C1 segment of cervical spinal cord (tissue), 14 donors: ENCODE measurements around the gene SRPRA.
A peak's percentile ranks its signal among the peaks of the same experiment; 100 is the strongest.
"Not testable (repeated sequence)": the region's sequence is repeated elsewhere in the genome, so short reads cannot be mapped to it uniquely, and the experiment has no call there.

Experiments used
- DNase-seq, 14 donors: peaks; one replicate each; lab custom pipeline; 2025; lab: John Stamatoyannopoulos, UW

SRPRA gene

DNA sequence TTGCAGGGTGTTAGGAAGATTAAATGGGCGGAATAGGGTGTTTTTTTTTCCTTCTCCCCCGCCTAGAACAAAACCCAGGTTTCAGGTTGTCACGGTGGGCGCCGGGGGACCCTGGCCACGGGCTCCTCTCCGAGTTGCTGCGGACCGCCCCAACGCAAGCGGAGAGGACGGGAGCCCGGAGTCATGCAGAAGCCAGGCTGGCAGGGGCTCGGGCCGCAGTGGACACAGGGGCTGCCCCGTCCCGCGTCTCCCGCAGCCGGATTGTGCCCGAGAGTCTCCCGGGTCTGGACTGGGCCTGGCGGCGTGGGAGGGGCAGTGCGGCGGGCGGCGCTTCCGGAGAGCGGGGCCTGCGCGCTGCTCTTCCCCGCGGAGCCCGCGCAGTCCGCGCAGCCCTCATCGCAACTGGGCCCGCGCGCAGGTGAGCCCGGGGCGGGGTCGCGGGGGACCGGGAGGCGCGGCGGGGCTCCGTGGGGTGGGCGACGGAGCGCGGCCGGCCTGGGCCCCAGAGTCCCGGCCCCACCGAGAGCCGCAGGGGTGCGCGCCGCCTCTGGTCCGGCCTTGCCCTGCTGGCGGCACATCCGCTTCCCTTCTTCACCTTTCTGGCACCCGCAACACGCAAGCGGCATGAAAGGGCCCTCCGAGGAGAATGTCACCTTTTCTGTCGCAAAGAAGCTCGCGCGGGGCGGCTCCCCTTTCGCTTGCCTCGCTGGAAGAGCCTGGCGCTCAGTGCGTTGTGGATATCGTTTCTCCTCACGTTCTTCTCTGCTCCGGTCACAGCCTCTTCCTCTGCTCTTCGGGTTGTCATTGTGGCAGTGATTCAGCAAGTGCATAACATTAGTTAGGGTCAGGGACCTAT lies 14.3 kb upstream of the SRPRA start, which contains the start of gene TIRAP:
TIRAP (plus strand) TSS at position 358 of the 856 bp plus-strand sequence. CDS start 7,802 bp downstream, outside the sequence.
- DNase-seq, result peak in 11 of 14 donors; percentile 29 to 81 (median 58)

DNA sequence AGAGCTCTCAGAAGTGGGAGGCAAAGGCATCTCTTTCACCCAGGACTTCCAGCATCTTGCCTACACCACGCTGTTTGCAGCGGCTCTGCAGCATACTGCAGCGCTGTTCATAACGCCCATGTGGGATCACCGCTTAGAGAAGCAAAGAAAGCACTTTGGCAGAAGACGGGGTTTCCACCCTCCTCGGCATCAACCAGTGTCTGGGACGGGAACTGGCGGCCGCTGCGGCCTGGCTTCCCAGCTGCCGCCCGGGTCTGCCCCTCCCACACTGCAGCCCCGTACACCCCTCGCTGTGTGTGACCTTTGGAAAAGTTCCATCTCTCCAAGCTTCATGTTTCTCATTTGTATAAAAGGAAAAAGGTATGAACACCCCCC lies 13.7 kb upstream of the SRPRA start:
- DNase-seq, result peak in 7 of 14 donors; percentile 23 to 54 (median 36)

DNA sequence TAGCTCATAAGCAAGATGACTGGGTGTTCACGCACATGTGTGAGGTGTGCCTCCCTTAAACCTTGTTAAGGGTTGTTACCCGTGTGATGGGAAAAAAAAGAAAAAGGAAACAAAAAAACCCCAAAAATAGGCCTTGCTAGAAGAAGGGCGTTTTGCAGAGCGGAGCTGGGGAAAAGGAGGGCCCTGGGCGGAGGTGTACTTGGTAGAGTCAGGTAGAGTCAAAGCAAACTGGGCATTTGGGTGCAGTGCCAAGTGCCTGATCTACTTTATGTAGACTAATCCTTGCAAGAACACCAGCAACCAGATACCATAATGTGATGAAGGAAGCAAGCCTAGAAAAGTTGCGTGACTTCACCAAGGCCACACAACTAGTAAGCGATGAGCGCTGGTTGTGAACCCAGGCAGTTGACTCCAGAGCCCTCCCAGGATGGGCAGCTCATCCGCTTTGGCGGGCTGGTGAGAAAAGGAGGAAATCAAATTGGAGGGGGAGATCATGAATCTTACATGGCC lies 13.0 kb upstream of the SRPRA start:
- no peak for DNase-seq

DNA sequence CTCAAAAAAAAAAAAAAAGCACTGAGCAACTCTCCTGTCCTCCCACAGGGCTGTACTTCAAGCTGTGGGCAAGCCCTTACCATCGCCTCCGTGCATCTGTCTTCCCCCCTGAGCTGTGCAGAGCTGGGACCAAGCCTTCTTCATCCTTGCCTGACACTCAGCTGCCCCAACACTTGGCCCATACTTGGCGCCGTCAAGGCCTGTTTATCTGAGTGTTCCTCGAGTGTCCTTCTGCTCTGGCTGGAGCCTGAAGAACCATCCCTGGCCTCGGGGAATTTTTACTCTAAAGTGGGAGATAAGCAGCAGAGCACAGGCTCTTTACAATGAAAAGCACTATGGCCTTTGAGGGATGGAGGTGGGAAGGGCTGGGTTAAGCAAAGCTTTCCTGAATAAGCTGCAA lies 12.6 kb upstream of the SRPRA start:
- no peak for DNase-seq

DNA sequence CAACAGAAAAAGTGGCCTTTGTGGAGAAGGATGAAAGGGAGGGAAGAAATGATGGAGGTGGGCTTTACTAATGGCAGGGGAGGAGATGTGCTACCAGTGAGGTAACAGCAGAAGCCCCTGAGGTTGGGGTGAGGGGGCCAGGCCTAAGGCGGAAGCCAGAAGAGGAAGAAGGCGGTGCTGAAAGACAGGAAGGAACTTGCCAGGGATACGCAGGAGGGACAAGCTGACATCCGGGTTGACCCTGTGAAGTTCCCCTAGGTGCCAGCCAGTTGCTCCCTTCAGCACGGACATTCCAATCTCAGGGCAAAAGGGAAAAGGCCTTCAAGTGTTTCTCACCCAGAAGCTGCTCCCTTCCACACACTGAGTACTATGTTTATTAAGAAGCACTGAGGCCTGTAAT lies 11.9 kb upstream of the SRPRA start:
- peak in 1 of 14 donors; percentile 3 for DNase-seq

DNA sequence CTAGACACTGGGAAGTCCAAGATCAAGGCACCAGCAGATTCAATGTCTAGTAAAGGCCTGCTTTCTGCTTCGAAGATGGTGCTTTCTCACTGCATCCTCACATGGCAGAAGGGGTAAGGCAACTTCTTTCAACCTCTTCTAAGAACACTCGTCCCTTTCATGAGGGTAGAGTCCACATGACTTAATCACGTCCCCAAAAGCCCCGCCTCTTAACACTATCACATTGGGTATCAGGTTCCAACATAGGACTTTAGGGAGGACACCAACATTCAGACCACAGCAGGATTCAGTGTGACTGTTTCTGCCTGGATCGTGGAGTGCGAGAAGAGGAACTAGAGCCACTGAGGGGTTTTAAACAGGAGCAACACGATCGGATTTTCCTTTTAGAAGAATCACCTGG lies 10.5 kb upstream of the SRPRA start:
- DNase-seq, result no peak

DNA sequence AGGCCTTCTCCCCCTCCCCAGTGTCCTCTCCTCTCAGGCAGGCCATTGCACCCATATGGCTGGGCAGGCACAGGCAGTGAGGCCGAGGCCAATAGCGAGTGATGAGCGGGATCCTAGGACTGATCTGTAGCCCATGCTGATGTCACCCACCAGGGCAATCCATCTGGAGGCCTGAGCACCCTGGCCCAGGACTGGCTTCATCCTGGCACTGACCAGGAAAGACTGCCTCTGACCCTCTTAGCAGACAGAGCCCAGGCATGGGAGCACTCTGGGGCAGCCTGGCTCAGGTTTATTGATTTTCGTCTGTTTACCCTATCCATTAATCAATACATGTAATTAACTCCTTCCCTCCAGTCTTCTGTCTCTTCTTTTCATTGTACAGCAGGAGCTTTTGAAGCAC lies 9.1 kb upstream of the SRPRA start:
- DNase-seq, result no peak

DNA sequence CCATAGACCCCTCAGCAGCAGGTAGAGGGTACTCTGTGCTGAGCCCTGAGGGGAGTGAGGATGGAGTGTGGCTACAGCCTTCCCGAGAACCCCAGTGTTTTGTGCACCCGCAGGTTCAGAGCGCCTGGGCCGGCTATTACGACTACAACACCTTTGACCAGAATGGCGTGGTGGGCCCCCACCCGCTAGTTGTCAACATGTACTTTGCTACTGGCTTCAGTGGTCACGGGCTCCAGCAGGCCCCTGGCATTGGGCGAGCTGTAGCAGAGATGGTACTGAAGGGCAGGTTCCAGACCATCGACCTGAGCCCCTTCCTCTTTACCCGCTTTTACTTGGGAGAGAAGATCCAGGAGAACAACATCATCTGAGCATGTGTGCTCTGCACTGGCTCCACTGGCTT lies 8.6 kb upstream of the SRPRA start:
- no peak for DNase-seq

DNA sequence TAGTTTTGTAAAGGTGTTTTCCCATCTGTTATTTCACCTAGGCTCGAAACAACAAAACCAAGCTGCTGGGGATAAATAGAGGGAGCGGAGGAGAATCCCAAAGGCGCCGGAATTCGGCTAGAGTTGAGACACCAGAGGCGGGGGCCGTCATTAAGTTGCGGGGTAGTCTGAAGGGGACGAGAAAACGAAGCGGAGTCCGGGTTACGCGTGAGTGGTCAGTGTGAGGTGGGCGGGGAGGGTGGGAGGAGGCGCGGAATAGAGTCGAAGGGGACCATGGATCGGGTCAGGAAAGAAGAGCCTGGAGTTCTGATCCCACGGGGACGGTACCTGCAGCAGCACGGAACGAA lies 361 bp downstream of the SRPRA start:
- no peak for DNase-seq

DNA sequence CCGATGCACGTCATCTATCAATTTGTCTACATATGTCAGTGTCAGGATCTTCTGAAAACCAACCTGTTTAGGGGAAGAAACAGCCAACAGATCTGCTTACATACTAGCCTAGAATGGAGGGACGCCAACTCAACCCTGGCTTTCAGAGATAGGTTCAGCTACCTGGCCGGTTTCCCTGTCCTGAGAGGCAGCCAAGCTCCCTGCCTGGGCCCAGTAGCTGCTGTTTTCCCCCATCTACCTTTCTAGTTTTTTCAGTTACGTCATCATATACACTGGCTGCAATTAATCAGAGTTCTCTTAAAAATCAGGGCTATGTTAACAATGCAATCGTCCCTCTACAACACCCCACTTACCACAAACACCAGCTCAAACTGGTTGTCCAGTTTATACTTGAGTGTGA lies 1.0 kb downstream of the SRPRA start:
- peak in 1 of 14 donors; percentile 38 for DNase-seq

DNA sequence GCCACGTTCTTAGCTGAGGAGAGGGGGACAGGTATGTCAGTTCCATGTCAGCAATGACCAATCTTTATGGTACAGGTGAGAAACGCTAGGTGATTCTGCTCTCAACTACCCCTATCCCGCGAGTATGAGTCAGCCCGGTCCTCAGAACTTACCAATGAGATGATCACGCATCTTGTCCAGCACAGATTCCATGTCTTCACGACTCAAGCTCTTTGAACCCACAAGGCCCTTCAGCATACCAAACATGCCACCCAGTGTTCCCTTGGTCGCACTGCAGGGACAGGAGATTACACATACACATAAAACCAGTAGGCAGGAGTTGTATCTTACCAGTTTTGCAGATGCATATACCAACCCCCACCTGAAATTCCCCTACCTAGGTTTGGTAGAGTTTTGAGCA lies 2.9 kb downstream of the SRPRA start:
- no peak for DNase-seq

DNA sequence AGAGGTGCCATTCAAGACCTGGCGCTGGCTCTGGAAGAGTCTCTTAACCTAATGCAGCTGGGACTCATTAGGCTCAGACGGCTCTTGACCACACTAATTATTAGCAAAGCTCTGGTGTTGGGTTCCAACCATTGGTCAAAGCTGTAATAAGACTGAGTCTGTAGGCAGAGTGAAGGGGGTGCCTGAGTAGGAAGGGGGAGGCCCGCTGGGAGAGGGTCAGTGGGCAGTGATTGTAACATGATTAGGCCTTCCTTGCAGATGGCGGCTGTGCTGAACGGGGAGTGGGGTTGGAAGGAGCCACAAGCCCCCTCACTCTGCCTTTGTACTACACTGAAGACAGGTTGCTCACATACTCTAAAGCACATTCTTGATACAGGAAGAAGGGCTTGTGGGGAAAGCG lies 5.2 kb downstream of the SRPRA start:
- DNase-seq, result no peak

DNA sequence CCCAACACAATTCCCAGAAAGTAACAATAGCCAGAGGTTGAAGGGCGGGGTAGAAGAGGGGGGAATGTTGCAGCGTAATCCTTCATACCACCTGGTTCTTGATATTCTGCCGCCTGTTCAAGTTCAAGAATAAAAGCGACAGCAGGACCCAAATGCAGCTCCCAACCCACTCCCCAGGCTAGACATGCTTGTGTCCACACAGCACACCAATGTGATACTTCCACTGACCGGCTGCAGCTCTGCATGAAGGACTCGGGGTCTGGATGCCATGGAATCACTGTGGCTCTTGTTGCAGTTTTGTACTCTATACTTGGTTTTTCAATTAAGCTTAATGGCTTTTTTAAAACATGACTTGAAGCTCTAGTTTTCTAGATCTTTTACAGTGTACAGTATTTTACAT lies 6.5 kb downstream of the SRPRA start:
- DNase-seq, result no peak

DNA sequence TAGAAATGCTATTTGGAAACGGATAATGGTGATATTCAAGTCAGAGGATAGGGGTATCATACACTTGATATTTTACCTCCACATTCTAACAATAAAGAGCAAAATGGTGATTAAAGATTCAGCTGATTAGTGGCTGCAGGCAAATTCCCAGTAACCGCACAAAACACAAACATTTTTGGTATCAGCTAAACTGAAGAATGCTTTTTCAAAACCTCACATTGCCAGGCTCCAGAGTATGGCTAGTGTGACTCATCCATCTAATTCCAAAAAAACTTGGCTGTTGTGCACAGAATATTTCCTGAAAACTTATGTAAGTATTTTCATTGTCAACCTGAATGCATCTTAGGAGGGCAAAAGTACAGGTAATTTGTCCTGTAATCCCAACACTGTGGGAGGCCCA lies 10.9 kb downstream of the SRPRA start:
- no peak for DNase-seq

DNA sequence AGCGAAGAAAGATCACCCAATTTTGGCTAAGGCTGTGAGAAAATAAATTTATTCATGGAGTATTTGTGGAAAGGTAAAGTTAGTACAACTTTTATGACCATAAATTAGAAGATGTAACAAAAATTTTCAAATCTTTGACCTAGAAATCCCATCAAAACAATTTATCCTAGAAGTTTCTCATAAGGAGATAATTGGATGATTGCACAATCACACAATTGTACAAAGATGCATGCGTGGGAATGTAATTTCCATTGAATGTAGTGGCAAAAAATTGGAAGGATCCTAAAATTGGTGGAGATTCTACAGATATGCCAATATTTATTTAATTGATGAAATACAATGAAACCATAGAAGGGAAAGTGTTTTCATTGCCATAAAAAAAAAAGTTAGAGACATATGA lies 11.6 kb downstream of the SRPRA start:
- DNase-seq, result no peak

DNA sequence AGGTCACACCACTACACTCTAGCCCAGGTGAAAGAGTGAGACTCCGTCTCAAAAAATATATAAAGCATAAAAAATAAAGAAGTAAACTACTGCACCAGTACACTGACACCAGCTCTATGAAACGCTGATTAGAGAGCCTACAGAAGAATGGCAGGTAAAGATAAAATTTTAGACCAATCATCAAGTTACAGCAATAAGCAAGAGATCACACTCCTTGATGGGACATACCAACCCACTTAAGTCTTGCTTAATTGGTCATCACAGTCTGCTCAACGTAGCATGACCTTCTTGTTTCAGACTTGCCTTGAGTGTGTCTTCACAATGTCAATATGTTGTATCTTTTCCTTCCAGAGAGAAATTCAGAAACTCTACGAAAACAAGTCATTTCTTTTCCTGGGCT lies 12.5 kb downstream of the SRPRA start:
- DNase-seq, result no peak

DNA sequence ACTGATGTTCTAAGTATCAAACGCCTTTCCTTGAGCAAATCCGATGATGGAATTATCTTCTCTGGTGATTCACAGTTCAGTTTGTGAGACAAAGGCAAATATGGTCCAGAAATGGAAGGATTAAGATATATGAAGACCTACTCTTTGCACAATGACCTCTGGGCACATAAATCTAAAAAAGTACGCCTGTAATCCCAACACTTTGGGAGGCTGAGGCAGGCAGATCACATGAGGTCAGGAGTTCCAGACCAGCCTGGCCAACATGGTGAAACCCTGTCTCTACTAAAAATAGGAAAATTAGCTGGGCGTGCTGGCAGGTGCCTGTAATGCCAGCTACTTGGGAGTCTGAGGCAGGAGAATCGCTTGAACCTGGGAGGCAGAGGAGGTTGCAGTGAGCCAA lies 13.2 kb downstream of the SRPRA start:
- not testable (repeated sequence) for DNase-seq

DNA sequence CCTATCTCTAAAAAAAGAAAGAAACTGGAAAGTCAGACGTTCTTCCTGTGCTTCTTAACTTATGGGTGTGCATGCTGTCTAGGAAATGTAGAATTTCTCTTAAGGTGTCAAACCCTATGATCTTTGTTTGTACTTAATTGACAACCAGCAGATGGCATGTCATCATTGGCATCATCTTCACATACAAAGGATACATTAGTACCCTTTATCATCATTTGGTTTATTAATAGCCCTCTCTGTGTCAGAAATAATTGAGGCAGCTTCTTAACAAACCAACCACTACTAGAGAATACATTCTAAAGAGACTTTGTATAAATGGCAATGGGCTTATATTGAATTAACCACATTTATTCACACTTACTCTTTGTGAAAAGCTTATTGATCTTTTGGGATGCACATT lies 13.9 kb downstream of the SRPRA start:
- no peak for DNase-seq

DNA sequence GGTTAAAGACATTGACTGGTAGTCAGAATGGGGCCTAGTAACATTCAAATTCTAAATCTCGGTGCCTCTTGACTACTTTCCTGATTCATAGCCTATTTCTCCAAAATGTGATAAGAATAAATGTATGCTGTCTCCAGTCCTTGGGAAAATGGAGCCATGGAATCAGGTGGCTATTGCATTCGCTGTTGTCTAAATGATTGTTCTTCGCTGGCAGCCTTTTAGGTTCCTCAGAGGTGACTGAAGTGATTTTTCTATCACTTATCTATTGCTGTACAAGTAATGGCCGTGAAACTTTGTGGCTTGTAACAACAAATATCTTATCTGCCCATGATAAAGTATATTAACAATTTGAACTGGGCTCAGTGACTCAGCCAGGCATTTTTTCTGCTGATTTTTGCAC lies 15.4 kb downstream of the SRPRA start:
- no peak for DNase-seq

DNA sequence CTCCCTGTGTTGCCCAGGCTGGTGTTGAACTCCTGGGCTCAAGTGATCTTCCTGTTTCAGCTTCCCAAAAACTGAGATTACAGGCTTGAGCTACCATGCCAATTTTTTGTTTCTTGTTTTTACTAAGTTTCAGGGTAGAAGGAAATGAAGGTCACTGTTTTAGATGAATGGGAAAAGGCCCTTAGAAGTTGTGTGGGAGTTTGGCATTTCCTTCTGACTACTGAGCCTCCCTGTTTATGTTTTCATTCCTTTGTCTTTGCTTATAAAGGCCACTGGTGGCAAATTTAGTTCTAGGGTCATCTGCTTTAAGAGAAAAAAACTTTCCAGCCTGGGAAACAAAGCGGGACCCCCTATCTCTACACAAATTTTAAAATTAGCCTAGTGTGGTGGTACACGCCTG lies 22.1 kb downstream of the SRPRA start:
- no peak for DNase-seq

DNA sequence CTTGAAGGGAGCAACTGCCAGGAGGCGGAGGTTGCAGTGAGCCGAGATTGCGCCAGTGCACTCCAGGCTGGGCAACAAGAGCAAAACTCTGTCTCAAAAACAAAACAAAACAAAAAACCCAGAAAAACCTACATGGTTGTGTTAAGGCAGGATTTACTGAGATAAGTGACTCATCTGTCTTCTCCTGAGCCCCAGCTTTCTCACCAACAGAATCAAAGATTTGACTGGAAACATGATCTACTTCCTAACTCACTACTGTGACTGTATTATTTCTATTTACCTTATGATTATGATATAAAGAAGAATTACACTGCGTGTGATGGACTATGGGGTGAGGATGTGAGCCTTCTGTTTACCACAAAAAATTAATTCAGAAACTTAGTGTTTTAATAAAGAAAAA lies 35.3 kb downstream of the SRPRA start:
- no peak for DNase-seq

DNA sequence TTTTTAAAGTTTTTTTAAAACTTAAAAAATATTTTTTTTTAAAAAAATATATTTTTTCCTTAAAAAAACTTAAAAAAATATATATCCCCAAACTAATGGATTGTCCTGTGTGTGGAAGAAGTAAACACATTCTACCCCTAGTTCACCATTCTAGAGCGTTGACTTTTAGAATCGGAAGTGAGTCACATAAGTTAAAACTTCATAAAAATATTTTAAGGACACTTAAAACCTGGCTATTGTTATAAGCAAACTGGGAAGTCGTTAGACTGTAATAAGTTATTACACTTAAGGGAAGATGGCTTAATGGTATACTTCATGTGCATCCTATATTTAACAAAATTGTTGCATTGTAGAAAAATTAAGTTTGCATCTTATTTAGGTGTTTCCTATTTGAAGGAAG lies 36.0 kb downstream of the SRPRA start:
- no peak for DNase-seq

DNA sequence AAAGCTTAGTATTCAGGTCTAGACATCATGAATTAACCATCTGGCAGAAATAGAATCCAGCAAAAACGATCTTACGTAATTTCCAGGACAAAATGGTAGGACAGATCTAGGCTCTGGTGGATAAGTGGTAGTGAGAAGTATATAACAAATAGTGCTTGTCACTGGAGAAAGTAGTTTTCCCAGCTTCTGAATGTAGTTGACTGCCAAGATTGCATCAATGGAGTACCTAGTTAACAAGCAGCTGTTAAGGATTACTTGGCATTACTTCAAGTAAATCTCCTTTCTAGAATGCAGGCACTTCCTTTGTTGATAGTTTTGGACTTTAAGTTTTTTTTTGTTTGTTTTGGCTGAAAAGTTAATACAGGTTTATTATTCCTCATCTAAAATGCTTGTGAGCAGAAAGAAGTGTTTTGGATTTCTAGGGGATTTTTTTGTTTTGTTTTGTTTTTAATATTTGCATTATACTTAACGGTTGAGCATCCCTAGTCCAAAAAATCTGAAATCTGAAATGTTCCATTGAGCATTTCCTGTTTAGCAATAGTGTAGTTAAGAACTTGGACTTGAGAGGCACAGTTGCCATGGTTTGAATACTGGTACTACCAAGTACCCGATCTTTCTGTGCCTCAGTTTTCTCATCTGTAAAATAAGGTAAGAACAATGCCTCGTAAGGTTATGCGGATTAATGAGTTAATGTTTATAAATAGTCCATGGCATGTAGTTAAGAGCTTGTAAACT lies 36.8 kb downstream of the SRPRA start:
- no peak for DNase-seq
